Measurements from ENCODE around the gene TMX2. TPM values are rescaled to one million over a fixed set of nuclear protein-coding genes. Genes with fewer than 3 reads are reported as not detected.

The TMX2 gene
- total RNA-seq, 2 experiments from 2014 or later, result 49.8 to 54.7 TPM

GRCh38 chr11:57773026-57773598 is 60.7 kb downstream of the TMX2 start:
- no peaks in the 10 kb centered on the region for H3K36me3 Mint-ChIP-seq (ENCODE audit: low read depth)
- CTCF ChIA-PET, result no interaction called here
- H3K9me3 Mint-ChIP-seq, result no peaks in the 10 kb centered on the region
- no peak overlapping the region for H3K27ac Mint-ChIP-seq
- no peak overlapping the region for H3K4me3 Mint-ChIP-seq
- H3K27me3 Mint-ChIP-seq (ENCODE audit: low read depth), result no peaks in the 10 kb centered on the region
- DNase-seq, result no peak
- intact Hi-C loops (cut with micrococcal nuclease), result no loop called here
- peaks cover 2% of the 10 kb centered on the region for H3K4me1 Mint-ChIP-seq (ENCODE audit: low read depth)

GRCh38 chr11:57775491-57775890 is 63.1 kb downstream of the TMX2 start:
- Mint-ChIP-seq H3K27ac (no peak overlapping the region), H3K9me3 (no peaks in the 10 kb centered on the region), H3K27me3 (ENCODE audit: low read depth) (no peaks in the 10 kb centered on the region), H3K4me1 (ENCODE audit: low read depth) (peaks cover 15% of the 10 kb centered on the region), H3K36me3 (ENCODE audit: low read depth) (no peaks in the 10 kb centered on the region), H3K4me3 (no peak overlapping the region)
- DNase-seq, result no peak
- intact Hi-C loops (cut with micrococcal nuclease), result no loop called here
- CTCF ChIA-PET, result interaction anchor here (0.6 kb wide), 1 partner anchor 8 kb away, joined by 3 read pairs; no protein-coding TSS in a partner anchor

GRCh38 chr11:57776031-57776521 is 63.7 kb downstream of the TMX2 start:
- no peaks in the 10 kb centered on the region for H3K9me3 Mint-ChIP-seq
- intact Hi-C loops (cut with micrococcal nuclease), result no loop called here
- peaks cover 17% of the 10 kb centered on the region for H3K4me1 Mint-ChIP-seq (ENCODE audit: low read depth)
- H3K27ac Mint-ChIP-seq, result no peak overlapping the region
- DNase-seq, result no peak
- H3K4me3 Mint-ChIP-seq, result no peak overlapping the region
- no peaks in the 10 kb centered on the region for H3K27me3 Mint-ChIP-seq (ENCODE audit: low read depth)
- CTCF ChIA-PET, result interaction anchor here (0.6 kb wide), 1 partner anchor 9 kb away, joined by 3 read pairs; no protein-coding TSS in a partner anchor
- H3K36me3 Mint-ChIP-seq (ENCODE audit: low read depth), result no peaks in the 10 kb centered on the region

- Mint-ChIP-seq H3K27me3 (ENCODE audit: low read depth) (no peaks in the 10 kb centered on the region), H3K27ac (no peak overlapping the region), H3K4me3 (no peak overlapping the region), H3K4me1 (ENCODE audit: low read depth) (peaks cover 23% of the 10 kb centered on the region), H3K36me3 (ENCODE audit: low read depth) (no peaks in the 10 kb centered on the region), H3K9me3 (no peaks in the 10 kb centered on the region)
- CTCF ChIA-PET, result interaction anchor here (0.5 kb wide), 1 partner anchor 23 kb away, joined by 3 read pairs; no protein-coding TSS in a partner anchor
- intact Hi-C loops (cut with micrococcal nuclease), result no loop called here
- DNase-seq, result no peak
These were observed 64.3 kb downstream of the TMX2 start for GRCh38 chr11:57776577-57777210.

GRCh38 chr11:57777969-57778317 is 65.5 kb downstream of the TMX2 start:
- CTCF ChIA-PET, result interaction anchor here (0.6 to 1.6 kb wide), 2 partner anchors 23 to 54 kb away, joined by 3 to 11 read pairs; no protein-coding TSS in a partner anchor
- H3K27ac Mint-ChIP-seq, result no peak overlapping the region
- no peaks in the 10 kb centered on the region for H3K27me3 Mint-ChIP-seq (ENCODE audit: low read depth)
- H3K4me1 Mint-ChIP-seq (ENCODE audit: low read depth), result peaks cover 25% of the 10 kb centered on the region
- no peak overlapping the region for H3K4me3 Mint-ChIP-seq
- no peak for DNase-seq
- intact Hi-C loops (cut with micrococcal nuclease), result no loop called here
- H3K36me3 Mint-ChIP-seq (ENCODE audit: low read depth), result no peaks in the 10 kb centered on the region
- H3K9me3 Mint-ChIP-seq, result no peaks in the 10 kb centered on the region

- CTCF ChIA-PET, result interaction anchor here (0.6 to 1.6 kb wide), 4 partner anchors 19 to 746 kb away, joined by 3 to 11 read pairs (median 3); no protein-coding TSS in a partner anchor
- no peak for DNase-seq
- Mint-ChIP-seq H3K4me1 (ENCODE audit: low read depth) (peaks cover 25% of the 10 kb centered on the region), H3K9me3 (no peaks in the 10 kb centered on the region), H3K4me3 (no peak overlapping the region), H3K27ac (no peak overlapping the region), H3K36me3 (ENCODE audit: low read depth) (no peaks in the 10 kb centered on the region), H3K27me3 (ENCODE audit: low read depth) (no peaks in the 10 kb centered on the region)
- intact Hi-C loops (cut with micrococcal nuclease), result no loop called here
These were observed 66.1 kb downstream of the TMX2 start for GRCh38 chr11:57778318-57779037.

- CTCF ChIA-PET, result interaction anchor here (0.9 to 1.0 kb wide), 3 partner anchors 19 to 745 kb away, joined by 3 to 4 read pairs (median 3); no protein-coding TSS in a partner anchor
- Mint-ChIP-seq H3K9me3 (no peaks in the 10 kb centered on the region), H3K4me1 (ENCODE audit: low read depth) (peaks cover 25% of the 10 kb centered on the region), H3K4me3 (no peak overlapping the region), H3K27ac (no peak overlapping the region), H3K27me3 (ENCODE audit: low read depth) (no peaks in the 10 kb centered on the region), H3K36me3 (ENCODE audit: low read depth) (no peaks in the 10 kb centered on the region)
- no peak for DNase-seq
- intact Hi-C loops (cut with micrococcal nuclease), result no loop called here
These were observed 66.9 kb downstream of the TMX2 start for GRCh38 chr11:57779276-57779675.

GRCh38 chr11:57781529-57781943 is 69.1 kb downstream of the TMX2 start:
- no peaks in the 10 kb centered on the region for H3K27me3 Mint-ChIP-seq (ENCODE audit: low read depth)
- intact Hi-C loops (cut with micrococcal nuclease), result no loop called here
- CTCF ChIA-PET, result interaction anchor here (1.1 to 1.2 kb wide), 2 partner anchors 9 to 17 kb away, joined by 3 read pairs; no protein-coding TSS in a partner anchor

GRCh38 chr11:57785072-57785471 is 72.7 kb downstream of the TMX2 start:
- H3K9me3 Mint-ChIP-seq, result no peaks in the 10 kb centered on the region
- intact Hi-C loops (cut with micrococcal nuclease), result no loop called here
- DNase-seq, result no peak
- CTCF ChIA-PET, result interaction anchor here (0.7 to 1.3 kb wide), 2 partner anchors 15 to 701 kb away, joined by 3 to 6 read pairs; no protein-coding TSS in a partner anchor
- H3K4me3 Mint-ChIP-seq, result no peak overlapping the region
- no peaks in the 10 kb centered on the region for H3K27me3 Mint-ChIP-seq (ENCODE audit: low read depth)
- no peak overlapping the region for H3K27ac Mint-ChIP-seq
- no peaks in the 10 kb centered on the region for H3K36me3 Mint-ChIP-seq (ENCODE audit: low read depth)
- H3K4me1 Mint-ChIP-seq (ENCODE audit: low read depth), result peaks cover 10% of the 10 kb centered on the region

More at GRCh38 chr11:57781529-57781943, 69.1 kb downstream of the TMX2 start:
- H3K27ac Mint-ChIP-seq, result no peak overlapping the region
- H3K4me3 Mint-ChIP-seq, result no peak overlapping the region
- no peak for DNase-seq
- no peaks in the 10 kb centered on the region for H3K36me3 Mint-ChIP-seq (ENCODE audit: low read depth)
- peaks cover 25% of the 10 kb centered on the region for H3K4me1 Mint-ChIP-seq (ENCODE audit: low read depth)
- no peaks in the 10 kb centered on the region for H3K9me3 Mint-ChIP-seq

GRCh38 chr11:57786436-57786835 is 74.0 kb downstream of the TMX2 start:
- H3K27me3 Mint-ChIP-seq (ENCODE audit: low read depth), result no peaks in the 10 kb centered on the region
- intact Hi-C loops (cut with micrococcal nuclease), result no loop called here
- no peak for DNase-seq
- CTCF ChIA-PET, result interaction anchor here (1.0 kb wide), 1 partner anchor 14 kb away, joined by 3 read pairs; no protein-coding TSS in a partner anchor
- no peaks in the 10 kb centered on the region for H3K9me3 Mint-ChIP-seq
- H3K4me1 Mint-ChIP-seq (ENCODE audit: low read depth), result peaks cover 12% of the 10 kb centered on the region
- H3K4me3 Mint-ChIP-seq, result no peak overlapping the region
- no peaks in the 10 kb centered on the region for H3K36me3 Mint-ChIP-seq (ENCODE audit: low read depth)
- no peak overlapping the region for H3K27ac Mint-ChIP-seq

GRCh38 chr11:57787006-57787604 is 74.7 kb downstream of the TMX2 start:
- Mint-ChIP-seq H3K36me3 (ENCODE audit: low read depth) (no peaks in the 10 kb centered on the region), H3K27me3 (ENCODE audit: low read depth) (no peaks in the 10 kb centered on the region), H3K4me3 (no peak overlapping the region), H3K4me1 (ENCODE audit: low read depth) (peaks cover 14% of the 10 kb centered on the region), H3K9me3 (no peaks in the 10 kb centered on the region), H3K27ac (no peak overlapping the region)
- no peak for DNase-seq
- intact Hi-C loops (cut with micrococcal nuclease), result no loop called here
- CTCF ChIA-PET, result no interaction called here
